Stomach smooth muscle (tissue), 2 donors: Measurements from ENCODE around the gene NRTN.

Experiments used
- H3K27ac ChIP-seq: one replicate; pipeline ENCODE4 v1.7.0; 2013; ENCODE audit warnings: mild to moderate bottlenecking, low read length, inconsistent platforms
- H3K27me3 ChIP-seq, 2 donors: one replicate each; pipeline ENCODE4 v1.7.0; 2013; ENCODE audit warnings: low read length in 2 of 2; ENCODE audit not compliant: insufficient read depth in 2 of 2, control insufficient read depth in 1 of 2
- H3K36me3 ChIP-seq, 2 donors: one replicate each; pipeline ENCODE4 v1.7.0; 2013; ENCODE audit warnings: low read length in 2 of 2; ENCODE audit not compliant: control insufficient read depth in 2 of 2, insufficient read depth in 2 of 2
- H3K4me1 ChIP-seq: one replicate; pipeline ENCODE4 v1.7.0; 2013; ENCODE audit warnings: low read length; ENCODE audit not compliant: control insufficient read depth, insufficient read depth
- H3K4me3 ChIP-seq, 2 donors: one replicate each; pipeline ENCODE4 v1.7.0; 2013; ENCODE audit warnings: low read length in 2 of 2
- H3K9ac ChIP-seq, 2 donors: one replicate each; pipeline ENCODE4 v1.7.0; 2013; ENCODE audit warnings: low read length in 2 of 2, mild to moderate bottlenecking in 1 of 2
- H3K9me3 ChIP-seq, 2 donors: one replicate each; pipeline ENCODE4 v1.7.0; 2013; ENCODE audit warnings: low read length in 2 of 2; ENCODE audit not compliant: control insufficient read depth in 2 of 2
- donor health status: healthy.
- donor health status: Pancreatic carcinoma.

Gene NRTN

DNA sequence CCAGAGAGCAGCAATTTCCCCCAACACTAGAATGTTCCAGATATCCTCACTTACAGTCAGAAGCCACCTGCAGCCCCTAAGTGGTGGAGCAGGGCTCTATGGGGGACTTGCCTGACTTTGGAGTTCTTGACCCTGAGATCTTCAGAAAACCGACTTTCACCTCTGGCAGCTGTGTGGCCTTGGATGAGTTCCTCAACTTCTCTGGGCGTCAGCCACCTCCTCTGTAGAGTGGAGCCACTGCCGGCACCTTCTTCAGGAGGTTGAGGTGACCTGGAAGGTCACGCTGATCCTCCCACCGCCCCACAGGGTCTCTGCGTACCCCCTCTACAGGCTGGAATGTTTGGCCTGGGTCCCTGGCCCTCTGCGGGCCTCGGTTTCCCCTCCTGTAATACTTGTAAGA, 72.6 kb downstream of the NRTN start:
- H3K9me3 ChIP-seq: no peaks in the 10 kb centered on the region
- no peak overlapping the region for H3K9ac ChIP-seq
- H3K27me3 ChIP-seq: no peaks in the 10 kb centered on the region
- no peak overlapping the region for H3K27ac ChIP-seq
- H3K4me1 ChIP-seq: peaks cover 16% of the 10 kb centered on the region
- H3K4me3 ChIP-seq: no peak overlapping the region
- H3K36me3 ChIP-seq: no peaks in the 10 kb centered on the region

- no peak overlapping the region for H3K27ac ChIP-seq
- H3K9ac ChIP-seq: no peak overlapping the region
- no peaks in the 10 kb centered on the region for H3K36me3 ChIP-seq
- H3K27me3 ChIP-seq: no peaks in the 10 kb centered on the region
- peaks cover 16% of the 10 kb centered on the region for H3K4me1 ChIP-seq
- no peaks in the 10 kb centered on the region for H3K9me3 ChIP-seq
- no peak overlapping the region for H3K4me3 ChIP-seq
Measured at GRCh38 chr19:5877882-5878281, 73.0 kb downstream of the NRTN start.
